HCT116 (cell line): ENCODE results near the gene ZNF473. TPM values are rescaled to one million over a fixed set of nuclear protein-coding genes. Genes with fewer than 3 reads are reported as not detected.

Experiments used
- ATAC-seq: fragments of 200-7000 bp; cut with Tn5 transposase; 2 replicates; pipeline ENCODE4 v1.9.1; 2020; ENCODE audit warnings: mild to moderate bottlenecking, moderate library complexity
- BruUV-seq: library from RNA; stranded (reverse); fragments of 400-500 nt; replicated peaks from 2 replicates; lab custom pipeline; 2021; lab: Mats Ljungman, UMichigan
- CTCF ChIA-PET: fragments of 300-600 bp; sonication (Branson Sonifier 250); formaldehyde crosslinking; loops from one replicate; lab custom pipeline; 2021; ENCODE audit warnings: antibody characterized with exemption; lab: Charles Lee
- POLR2A ChIA-PET: fragments of 300-600, 350-600 bp; sonication (Branson Sonifier 250); formaldehyde crosslinking; loops from one replicate; lab custom pipeline; 2021; ENCODE audit warnings: antibody characterized with exemption; lab: Charles Lee
- RAD21 ChIA-PET, 2 experiments: fragments of 300-600 bp; sonication (Branson Sonifier 250); formaldehyde crosslinking; loops; one replicate each; lab custom pipeline; 2023; ENCODE audit warnings: low total read pairs in 2 of 2; ENCODE audit not compliant: uncharacterized antibody in 2 of 2, unreplicated experiment in 2 of 2, low non-redundant PET in 1 of 2; lab: Charles Lee
- DNase-seq: peaks from one replicate; pipeline ENCODE4 v3.0.0-alpha.2; 2010; ENCODE audit warnings: low read depth, low spot score
- H2AFZ ChIP-seq: fragments of 200-600 bp; shearing (Covaris generic), sonication (generic); 2 replicates; pipeline ENCODE4 v1.6.1; 2017; ENCODE audit warnings: low read depth, mixed run types, mixed read lengths, antibody characterized with exemption, low read length; ENCODE audit not compliant: poor library complexity, severe bottlenecking
- H3K27ac ChIP-seq: 2 replicates; pipeline ENCODE4 v1.5.1; 2012; ENCODE audit warnings: low read depth, low read length
- H3K27me3 ChIP-seq: fragments of 200-600 bp; sonication (generic); 2 replicates; pipeline ENCODE4 v1.6.1; 2016; ENCODE audit warnings: mixed run types, low read length, mixed read lengths; ENCODE audit not compliant: insufficient read depth
- H3K36me3 ChIP-seq, 2 experiments: fragments of 200-500 bp in 1 of 2; fragments of 200-600 bp in 1 of 2; sonication (Bioruptor generic) in 1 of 2; sonication (generic) in 1 of 2; 2 replicates each; pipeline versions ENCODE4 v1.5.1 to v1.6.1; 2014 to 2016; ENCODE audit warnings: low read length in 2 of 2, inconsistent platforms in 1 of 2, mixed read lengths in 1 of 2, mixed run types in 1 of 2; ENCODE audit not compliant: insufficient read depth in 2 of 2, control insufficient read depth in 1 of 2
- H3K4me1 ChIP-seq, 2 experiments: fragments of 200-600 bp in 1 of 2; sonication (generic) in 1 of 2; 2 replicates each; pipeline versions ENCODE4 v1.5.1 to v1.6.1; 2012 to 2017; ENCODE audit warnings: low read length in 2 of 2, inconsistent platforms in 1 of 2, mild to moderate bottlenecking in 1 of 2, mixed read lengths in 1 of 2, mixed run types in 1 of 2, moderate library complexity in 1 of 2; ENCODE audit not compliant: insufficient read depth in 2 of 2, control insufficient read depth in 1 of 2
- H3K4me2 ChIP-seq: fragments of 200-600 bp; sonication (generic); 2 replicates; pipeline ENCODE4 v1.6.1; 2017; ENCODE audit warnings: mixed run types, low read length, mixed read lengths
- H3K4me3 ChIP-seq, 2 experiments: fragments of 200-600 bp in 1 of 2; sonication (generic) in 1 of 2; replicated peaks in 1 of 2; 2 replicates each; pipeline ENCODE4 v1.5.1; 2011 to 2016; ENCODE audit warnings: low read length in 2 of 2, control low read depth in 1 of 2, low read depth in 1 of 2, mild to moderate bottlenecking in 1 of 2, mixed read lengths in 1 of 2, mixed run types in 1 of 2
- H3K79me2 ChIP-seq: fragments of 200-600 bp; sonication (generic); 2 replicates; pipeline ENCODE4 v1.6.1; 2017; ENCODE audit warnings: mild to moderate bottlenecking, mixed run types, low read length, moderate library complexity, mixed read lengths; ENCODE audit not compliant: insufficient read depth
- H3K9ac ChIP-seq: fragments of 200-600 bp; sonication (generic); 2 replicates; pipeline ENCODE4 v1.6.1; 2016; ENCODE audit warnings: low read length, mixed read lengths
- H3K9me2 ChIP-seq: fragments of 200-600 bp; sonication (generic), shearing (Covaris generic); 2 replicates; pipeline ENCODE4 v1.6.1; 2017; ENCODE audit warnings: mixed run types, mild to moderate bottlenecking, moderate library complexity; ENCODE audit not compliant: insufficient read depth
- H3K9me3 ChIP-seq, 2 experiments: fragments of 200-500 bp in 1 of 2; fragments of 200-600 bp in 1 of 2; sonication (Bioruptor generic) in 1 of 2; sonication (generic) in 1 of 2; 2 replicates each; pipeline ENCODE4 v1.6.1; 2014 to 2017; ENCODE audit warnings: low read length in 2 of 2, mixed read lengths in 2 of 2, inconsistent platforms in 1 of 2, low read depth in 1 of 2, mild to moderate bottlenecking in 1 of 2, mixed run types in 1 of 2, moderate library complexity in 1 of 2; ENCODE audit not compliant: control insufficient read depth in 1 of 2, insufficient read depth in 1 of 2
- H4K20me1 ChIP-seq: fragments of 200-600 bp; sonication (generic), shearing (Covaris generic); 2 replicates; pipeline ENCODE4 v1.6.1; 2017; ENCODE audit warnings: mixed run types, mild to moderate bottlenecking, moderate library complexity; ENCODE audit not compliant: insufficient read depth
- ELF1 ChIP-seq: IDR thresholded peaks from 2 replicates; pipeline ENCODE4 v1.6.1; 2012; ENCODE audit warnings: low read depth, borderline replicate concordance
- FOSL1 ChIP-seq: IDR thresholded peaks from 2 replicates; pipeline ENCODE4 v1.6.1; 2012; ENCODE audit warnings: low read depth
- JUND ChIP-seq: IDR thresholded peaks from 2 replicates; pipeline ENCODE4 v1.6.1; 2012
- POLR2A ChIP-seq: IDR thresholded peaks from 2 replicates; pipeline ENCODE4 v1.7.0; 2011; ENCODE audit warnings: borderline replicate concordance; ENCODE audit not compliant: insufficient read depth, insufficient read length; ENCODE audit errors: extremely low read depth
- RAD21 ChIP-seq: IDR thresholded peaks from 2 replicates; pipeline ENCODE4 v1.6.1; 2012; ENCODE audit warnings: low read depth, mild to moderate bottlenecking
- ZFX ChIP-seq: fragments of 450-650 bp; IDR thresholded peaks from 2 replicates; pipeline ENCODE4 v1.6.1; 2017
- intact Hi-C: fragments of 100-400 bp; cut with micrococcal nuclease; formaldehyde crosslinking; loops from 2 replicates; pipeline ENCODE4 v1.10.0; 2022
- total RNA-seq: library from RNA; stranded (reverse); gene quantifications from one replicate; pipeline ENCODE4 v1.2.1, GENCODE V29; 2021; ENCODE audit not compliant: unreplicated experiment
- TF ChIP-seq, protein P1 (sequence below): IDR thresholded peaks from 2 replicates; pipeline ENCODE4 v1.6.1; 2012; ENCODE audit warnings: low read depth

The ZNF473 gene
- total RNA-seq, 1 experiment from 2014 or later = 19.8 TPM

DNA sequence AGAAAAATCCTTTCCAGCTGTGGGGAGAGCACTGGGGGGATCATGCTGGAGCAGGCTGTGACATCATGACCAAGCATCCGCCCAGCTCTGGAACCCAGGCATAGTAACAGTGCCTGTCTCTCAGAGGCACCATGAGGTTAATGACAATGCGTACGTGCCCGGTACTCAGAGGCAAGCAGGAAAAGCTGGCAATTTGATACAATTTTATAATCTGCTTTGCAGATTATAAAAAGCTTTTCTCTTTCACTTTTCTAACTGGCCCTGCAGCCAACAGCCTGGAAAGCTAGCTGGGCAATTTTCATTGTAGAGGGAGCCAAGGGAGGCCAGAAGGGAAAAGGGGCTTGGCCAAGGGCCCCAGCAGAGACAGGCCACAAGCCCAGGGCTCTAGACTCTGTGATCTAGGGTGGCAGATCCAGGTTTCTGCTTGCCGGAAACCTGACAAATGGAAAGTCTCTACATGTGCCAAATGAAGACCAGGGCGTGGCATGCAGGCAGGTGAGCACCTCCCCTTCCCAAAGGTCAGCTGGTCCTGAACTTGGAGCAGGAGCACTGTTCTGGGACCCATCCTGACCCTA lies 23.3 kb upstream of the ZNF473 start:
- CTCF ChIA-PET = no interaction called here
- no TSS peak for BruUV-seq
- ATAC-seq (no peak), DNase-seq (no peak)
- 0 out of 2 replicates have a peak, but pooled peaks cover 4% of the 10 kb centered on the region for H4K20me1 ChIP-seq
- no peak overlapping the region for H3K4me2 ChIP-seq
- peaks cover 14 to 25% of the 10 kb centered on the region in 2 experiments for H3K36me3 ChIP-seq
- H3K27me3 ChIP-seq = no peaks in the 10 kb centered on the region
- no peak overlapping the region for H2AFZ ChIP-seq
- H3K9me3 ChIP-seq = no peaks in the 10 kb centered on the region
- no peak overlapping the region for H3K4me3 ChIP-seq
- H3K4me1 ChIP-seq = peaks cover 26 to 37% of the 10 kb centered on the region in 2 experiments
- H3K27ac ChIP-seq = 0 out of 2 replicates have a peak overlapping the region, but pooled peaks have one; percentile 100
- intact Hi-C loops = no loop called here
- POLR2A ChIA-PET = no interaction called here
- H3K79me2 ChIP-seq = peaks cover 6% of the 10 kb centered on the region; the same call in 1 of the 2 replicates
- TF ChIP-seq JUND = no peak
- no peak for TF ChIP-seq FOSL1
- no peak for TF ChIP-seq POLR2A
- no peak for TF ChIP-seq ZFX
- TF ChIP-seq ELF1 = no peak
- TF ChIP-seq, protein P1, sequence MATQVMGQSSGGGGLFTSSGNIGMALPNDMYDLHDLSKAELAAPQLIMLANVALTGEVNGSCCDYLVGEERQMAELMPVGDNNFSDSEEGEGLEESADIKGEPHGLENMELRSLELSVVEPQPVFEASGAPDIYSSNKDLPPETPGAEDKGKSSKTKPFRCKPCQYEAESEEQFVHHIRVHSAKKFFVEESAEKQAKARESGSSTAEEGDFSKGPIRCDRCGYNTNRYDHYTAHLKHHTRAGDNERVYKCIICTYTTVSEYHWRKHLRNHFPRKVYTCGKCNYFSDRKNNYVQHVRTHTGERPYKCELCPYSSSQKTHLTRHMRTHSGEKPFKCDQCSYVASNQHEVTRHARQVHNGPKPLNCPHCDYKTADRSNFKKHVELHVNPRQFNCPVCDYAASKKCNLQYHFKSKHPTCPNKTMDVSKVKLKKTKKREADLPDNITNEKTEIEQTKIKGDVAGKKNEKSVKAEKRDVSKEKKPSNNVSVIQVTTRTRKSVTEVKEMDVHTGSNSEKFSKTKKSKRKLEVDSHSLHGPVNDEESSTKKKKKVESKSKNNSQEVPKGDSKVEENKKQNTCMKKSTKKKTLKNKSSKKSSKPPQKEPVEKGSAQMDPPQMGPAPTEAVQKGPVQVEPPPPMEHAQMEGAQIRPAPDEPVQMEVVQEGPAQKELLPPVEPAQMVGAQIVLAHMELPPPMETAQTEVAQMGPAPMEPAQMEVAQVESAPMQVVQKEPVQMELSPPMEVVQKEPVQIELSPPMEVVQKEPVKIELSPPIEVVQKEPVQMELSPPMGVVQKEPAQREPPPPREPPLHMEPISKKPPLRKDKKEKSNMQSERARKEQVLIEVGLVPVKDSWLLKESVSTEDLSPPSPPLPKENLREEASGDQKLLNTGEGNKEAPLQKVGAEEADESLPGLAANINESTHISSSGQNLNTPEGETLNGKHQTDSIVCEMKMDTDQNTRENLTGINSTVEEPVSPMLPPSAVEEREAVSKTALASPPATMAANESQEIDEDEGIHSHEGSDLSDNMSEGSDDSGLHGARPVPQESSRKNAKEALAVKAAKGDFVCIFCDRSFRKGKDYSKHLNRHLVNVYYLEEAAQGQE = no peak
- no peak for TF ChIP-seq RAD21
- RAD21 ChIA-PET = no interaction called here
- no peak overlapping the region for H3K9ac ChIP-seq
- H3K9me2 ChIP-seq = no peaks in the 10 kb centered on the region
